GM18505 (cell line): Measurements from ENCODE around the gene FSTL3.
"Not testable (repeated sequence)": the region's sequence is repeated elsewhere in the genome, so short reads cannot be mapped to it uniquely, and the experiment has no call there.

Experiments used
- ATAC-seq: cut with Tn5 transposase; IDR thresholded peaks from one replicate; pipeline ENCODE4 v1.9.1; 2021; ENCODE audit not compliant: unreplicated experiment
- POLR2A ChIP-seq: IDR thresholded peaks from 4 replicates; pipeline ENCODE4 v1.6.1; 2011; ENCODE audit warnings: borderline replicate concordance; ENCODE audit not compliant: insufficient read depth, insufficient read length; ENCODE audit errors: extremely low read depth

The FSTL3 gene

DNA sequence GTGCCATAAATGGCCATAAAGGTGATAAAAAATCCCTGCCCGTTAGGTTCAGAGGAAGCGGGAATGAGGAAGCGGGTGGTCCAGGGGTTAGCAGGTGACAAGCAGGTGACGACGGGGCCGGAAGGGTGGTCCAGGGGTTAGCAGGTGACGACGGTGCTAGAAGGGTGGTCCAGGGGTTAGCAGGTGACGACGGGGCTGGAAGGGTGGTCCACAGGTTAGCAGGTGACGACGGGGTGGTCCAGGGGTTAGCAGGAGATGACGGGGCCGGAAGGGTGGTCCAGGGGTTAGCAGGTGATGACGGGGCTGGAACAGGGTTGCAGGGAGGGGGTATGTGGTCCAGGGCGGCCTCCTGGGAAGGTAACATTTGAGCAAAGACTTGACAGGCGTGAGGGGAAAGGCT, 12.8 kb downstream of the FSTL3 start:
- no peak for TF ChIP-seq POLR2A
- ATAC-seq, result no peak

DNA sequence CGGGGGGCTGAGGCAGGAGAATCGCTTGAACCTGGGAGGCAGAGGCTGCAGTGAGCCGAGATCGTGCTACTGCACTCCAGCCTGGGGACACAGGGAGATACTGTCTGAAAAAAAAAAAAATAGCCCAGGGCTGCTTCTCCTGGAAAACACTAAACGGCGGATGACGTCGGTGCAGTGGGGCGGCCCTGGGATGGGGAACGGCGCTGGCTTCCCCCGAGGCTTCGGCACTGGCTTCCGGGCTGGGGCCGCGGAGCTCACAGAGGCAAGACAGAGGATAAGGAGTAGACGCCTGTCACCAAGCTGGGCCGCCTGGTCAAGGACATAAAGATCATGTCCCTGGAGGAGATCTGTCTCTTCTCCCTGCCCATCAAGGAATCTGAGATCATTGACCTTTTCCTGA, 14.0 kb downstream of the FSTL3 start:
- no peak for ATAC-seq
- no peak for TF ChIP-seq POLR2A

DNA sequence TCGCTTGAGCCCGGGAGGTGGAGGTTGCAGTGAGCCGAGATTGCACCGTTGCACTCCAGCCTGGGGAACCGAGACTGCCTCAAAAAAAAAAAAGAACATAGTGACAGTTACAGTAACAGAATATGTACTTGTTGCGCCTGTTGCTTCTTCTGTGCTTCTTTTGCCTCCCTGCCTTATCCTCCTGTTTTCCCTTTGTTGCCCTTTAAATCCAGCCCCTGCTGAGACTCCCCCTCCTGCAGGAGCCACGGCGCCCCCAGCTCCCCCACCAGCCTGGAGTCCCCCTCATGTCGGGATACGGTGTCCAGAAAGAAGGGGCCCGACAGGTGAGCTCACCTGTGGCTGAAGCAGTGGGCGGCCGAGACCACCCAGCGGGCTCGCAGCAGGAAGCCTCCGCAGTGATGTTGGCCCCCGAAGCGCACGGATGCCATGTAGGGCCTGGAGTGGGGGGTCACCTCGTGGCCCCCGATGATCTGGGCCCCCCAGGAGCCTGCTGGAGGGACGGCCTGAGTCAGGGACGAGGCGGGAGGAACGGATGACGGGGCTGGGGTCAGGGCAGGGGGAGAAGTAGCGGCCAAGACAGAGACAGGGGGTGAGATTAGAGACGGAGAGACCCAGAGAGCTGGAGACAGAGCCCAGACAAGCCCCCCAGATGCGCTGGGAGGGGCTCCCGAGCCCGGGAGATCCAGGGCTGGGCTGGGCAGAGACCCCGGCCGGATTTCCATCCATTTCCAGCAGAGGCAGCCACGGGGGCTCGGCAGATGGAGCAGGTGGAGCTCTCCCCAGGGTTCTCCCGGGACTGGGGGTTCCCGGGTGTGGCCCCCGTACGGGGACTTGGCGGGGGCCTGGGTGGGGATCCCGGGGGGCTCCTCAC, 18.5 kb downstream of the FSTL3 start:
- no peak for ATAC-seq
- no peak for TF ChIP-seq POLR2A

DNA sequence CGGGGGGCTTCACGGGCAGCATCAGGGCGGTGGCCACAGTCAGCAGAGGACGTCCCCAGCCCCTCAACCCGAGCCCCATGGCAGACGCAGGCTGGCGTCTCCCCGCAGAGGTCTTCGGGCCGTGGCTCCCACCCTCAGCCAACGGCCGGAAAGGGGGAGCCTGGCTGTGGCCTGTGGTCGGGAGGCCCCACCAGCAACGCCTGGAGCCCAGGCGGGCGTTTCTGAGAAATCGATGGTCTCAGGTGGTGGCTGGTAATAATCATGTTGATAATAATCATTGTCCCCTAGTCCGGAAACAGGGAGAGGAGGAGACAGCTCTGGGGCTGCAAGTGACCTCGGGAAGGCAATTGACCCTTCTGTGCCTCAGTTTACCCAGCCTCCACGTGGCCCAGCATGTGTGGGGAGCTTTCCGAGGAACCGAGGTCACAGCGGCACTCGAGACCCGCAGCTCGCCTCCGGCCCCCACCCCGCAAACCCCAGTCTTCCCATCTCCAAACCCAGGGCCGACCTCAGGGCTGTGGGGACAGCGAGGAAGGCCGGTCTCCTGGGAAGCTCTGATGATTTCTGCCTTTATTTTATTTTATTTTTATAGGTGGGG, 19.3 kb downstream of the FSTL3 start, which contains the start of gene PRSS57:
PRSS57 (minus strand) TSS at position 101 of the 598 bp plus-strand sequence; CDS start at position 79, 22 bp downstream.
- TF ChIP-seq POLR2A, result no peak
- ATAC-seq, result no peak

DNA sequence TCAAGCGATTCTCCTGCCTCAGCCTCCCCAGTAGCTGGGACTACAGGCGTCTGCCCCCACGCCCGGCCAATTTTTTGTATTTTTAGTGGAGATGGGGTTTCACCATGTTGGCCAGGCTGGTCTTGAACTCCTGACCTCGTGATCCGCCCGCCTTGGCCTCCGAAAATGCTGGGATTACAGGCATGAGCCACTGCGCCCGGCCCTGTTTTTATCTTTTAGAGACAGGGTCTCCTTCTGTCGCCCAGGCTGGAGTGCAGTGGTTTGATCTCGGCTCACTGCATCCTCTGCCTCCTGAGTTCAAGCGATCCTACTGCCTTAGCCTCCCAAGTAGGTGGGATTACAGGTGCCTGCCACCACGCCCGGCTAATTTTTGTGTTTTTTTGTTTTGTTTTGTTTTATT, 22.3 kb downstream of the FSTL3 start:
- not testable (repeated sequence) for ATAC-seq

DNA sequence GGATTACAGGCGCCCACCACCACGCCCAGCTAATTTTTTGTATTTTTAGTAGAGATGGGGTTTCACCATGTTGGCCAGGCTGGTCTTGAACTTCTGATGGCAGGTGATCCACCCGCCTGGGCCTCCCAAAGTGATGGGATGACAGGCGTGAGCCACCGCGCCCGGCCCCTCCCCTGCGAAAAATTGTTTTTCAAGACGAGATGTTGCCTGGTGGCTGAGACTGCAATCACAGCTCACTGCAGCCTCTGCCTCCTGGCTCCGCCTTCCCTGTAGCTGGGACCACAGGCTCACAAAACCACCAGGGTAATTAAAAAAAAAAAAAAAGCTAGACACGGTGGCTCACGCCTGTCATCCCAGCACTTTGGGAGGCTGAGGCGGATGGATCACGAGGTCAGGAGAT, 23.7 kb downstream of the FSTL3 start:
- ATAC-seq, result not testable (repeated sequence)

DNA sequence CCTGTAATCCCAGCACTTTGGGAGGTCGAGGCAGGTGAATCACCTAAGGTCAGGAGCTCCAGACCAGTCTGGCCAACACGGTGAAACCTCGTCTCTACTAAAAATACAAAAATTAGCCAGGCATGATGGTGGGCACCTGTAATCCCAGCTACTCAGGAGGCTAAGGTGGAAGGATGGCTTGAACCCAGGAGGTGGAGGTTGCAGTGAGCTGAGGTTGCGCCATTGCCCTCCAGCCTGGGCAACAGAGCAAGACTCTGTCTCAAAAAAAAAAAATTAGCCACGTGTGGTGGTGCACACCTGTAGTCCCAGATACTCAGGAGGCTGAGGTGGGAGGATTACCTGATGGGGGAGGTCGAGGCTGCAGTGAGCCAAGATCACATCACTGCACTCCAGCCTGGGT, 26.7 kb downstream of the FSTL3 start:
- ATAC-seq, result not testable (repeated sequence)

DNA sequence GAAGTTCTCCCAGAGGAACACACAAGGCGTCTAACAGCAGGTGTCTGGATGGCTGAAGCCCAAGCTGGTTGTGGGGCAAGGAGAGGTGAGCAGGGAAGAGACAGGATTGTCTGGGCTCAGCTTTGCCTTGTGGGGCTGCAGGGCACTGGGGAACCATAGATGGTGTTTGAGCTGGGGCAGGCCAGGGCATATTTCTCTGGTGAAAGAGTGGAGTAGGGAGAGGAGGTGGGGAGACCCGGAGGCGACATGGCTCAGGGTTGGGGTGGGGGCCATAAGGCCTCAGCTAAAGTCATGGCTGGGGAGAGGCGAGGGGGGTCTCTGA, 27.1 kb downstream of the FSTL3 start:
- no peak for ATAC-seq
- no peak for TF ChIP-seq POLR2A

DNA sequence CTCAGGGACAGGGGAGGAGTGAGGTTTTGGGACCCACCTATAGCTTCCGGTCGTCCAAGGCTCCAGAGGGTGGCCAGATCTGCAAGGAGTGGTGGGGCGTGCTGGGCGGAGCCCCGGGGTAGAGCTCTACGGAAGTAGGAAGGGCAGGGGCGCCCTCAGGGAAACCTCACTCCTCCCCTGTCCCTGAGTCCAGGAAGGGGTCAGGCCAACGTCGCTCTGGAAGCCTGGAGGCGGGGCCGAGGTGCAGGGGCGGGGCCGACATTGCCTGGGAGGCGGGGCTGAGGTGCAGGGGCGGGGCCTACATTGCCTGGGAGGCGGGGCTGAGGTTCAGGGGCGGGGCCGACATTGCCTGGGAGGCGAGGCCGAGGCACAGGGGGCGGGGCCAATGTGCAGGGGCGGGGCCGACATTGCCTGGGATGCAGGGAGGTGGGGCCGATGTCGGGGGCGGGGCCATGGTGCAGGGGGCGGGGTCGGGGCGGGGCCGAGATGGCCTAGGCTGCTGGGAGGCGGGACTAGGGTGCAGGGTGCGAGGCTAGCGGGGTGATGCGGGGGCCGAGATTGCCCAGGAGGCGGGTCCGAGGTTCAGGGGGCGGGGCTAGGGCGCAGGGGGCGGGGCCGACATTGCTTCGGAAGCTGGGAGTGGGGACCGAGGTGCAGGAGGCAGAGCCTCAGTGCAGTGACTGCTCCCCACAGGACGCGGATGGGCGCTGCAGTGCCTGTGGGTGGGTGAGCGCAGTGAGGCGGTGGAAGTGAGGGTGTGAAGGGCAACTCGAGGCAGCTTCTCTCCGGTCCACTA, 27.7 kb downstream of the FSTL3 start:
- TF ChIP-seq POLR2A, result no peak
- no peak for ATAC-seq

DNA sequence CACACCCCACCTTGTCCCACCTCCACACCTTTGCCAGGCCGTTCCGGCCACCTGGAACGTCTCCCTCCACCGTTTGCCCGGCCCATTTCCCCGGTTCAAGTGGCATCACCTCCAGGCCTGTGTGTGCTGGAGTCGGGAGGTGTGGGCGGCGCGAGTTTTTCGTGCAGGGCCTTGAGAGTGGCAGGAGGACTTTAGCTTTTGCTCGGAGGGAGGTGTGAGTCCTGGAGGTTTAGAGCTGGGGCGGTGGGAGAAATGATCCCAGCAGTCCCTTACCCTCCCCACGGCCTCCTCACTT, 28.2 kb downstream of the FSTL3 start:
- ATAC-seq, result no peak

DNA sequence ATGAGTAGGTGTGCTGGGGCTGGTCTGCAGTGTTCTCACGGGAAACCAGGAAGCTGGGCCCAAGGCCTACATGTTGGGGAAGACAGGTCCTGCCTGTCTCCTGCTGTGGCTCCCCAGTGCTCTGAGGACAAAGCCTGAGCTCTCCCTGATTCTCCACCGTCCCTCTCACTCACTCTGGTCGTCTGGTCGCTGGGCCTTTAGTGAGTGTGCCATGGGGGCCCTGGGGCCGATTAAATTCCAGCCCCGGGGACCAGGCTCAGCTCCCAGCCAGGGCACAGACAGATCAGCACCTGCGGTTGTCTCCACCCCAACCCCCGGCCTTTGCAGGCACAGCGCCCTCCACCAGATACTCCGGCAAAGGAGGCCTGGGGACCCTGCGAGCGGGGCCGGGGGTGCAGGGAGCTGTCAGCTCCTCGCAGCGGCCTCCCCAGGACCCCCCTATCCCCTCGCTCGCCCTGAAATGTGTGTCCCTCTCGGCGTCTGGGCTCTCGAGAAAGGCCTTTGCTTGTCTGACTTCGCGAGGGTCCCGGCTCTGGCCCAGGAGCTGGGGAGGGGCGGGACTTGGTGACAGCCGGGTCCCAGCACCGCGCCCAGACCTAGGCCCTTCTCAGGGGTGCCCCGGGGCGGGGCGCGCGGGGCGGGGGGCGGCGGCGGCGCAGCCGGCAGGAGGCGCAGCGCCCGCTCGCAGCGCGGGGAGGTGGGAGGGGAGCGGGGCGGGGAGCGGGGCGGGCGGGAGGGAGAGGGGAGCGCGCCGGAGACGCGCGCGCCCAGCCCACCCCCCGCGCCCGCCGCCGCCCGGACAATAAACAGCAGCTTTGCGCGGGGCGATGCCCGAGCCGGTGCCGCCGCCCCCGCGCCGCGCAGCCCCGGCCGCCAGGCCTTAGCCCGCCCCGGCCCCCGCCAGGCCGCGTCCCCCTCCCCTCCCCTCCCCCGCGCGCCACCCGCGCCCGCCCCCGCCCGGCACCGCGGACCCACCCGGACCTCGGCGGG, 32.3 kb downstream of the FSTL3 start, which contains the start of gene PALM:
PALM (plus strand) TSS at position 782 of the 990 bp plus-strand sequence. CDS start 212 bp downstream, outside the sequence.
- ATAC-seq, result no peak
- no peak for TF ChIP-seq POLR2A

More for the DNA sequence above, 28.2 kb downstream of the FSTL3 start:
- TF ChIP-seq POLR2A, result no peak

DNA sequence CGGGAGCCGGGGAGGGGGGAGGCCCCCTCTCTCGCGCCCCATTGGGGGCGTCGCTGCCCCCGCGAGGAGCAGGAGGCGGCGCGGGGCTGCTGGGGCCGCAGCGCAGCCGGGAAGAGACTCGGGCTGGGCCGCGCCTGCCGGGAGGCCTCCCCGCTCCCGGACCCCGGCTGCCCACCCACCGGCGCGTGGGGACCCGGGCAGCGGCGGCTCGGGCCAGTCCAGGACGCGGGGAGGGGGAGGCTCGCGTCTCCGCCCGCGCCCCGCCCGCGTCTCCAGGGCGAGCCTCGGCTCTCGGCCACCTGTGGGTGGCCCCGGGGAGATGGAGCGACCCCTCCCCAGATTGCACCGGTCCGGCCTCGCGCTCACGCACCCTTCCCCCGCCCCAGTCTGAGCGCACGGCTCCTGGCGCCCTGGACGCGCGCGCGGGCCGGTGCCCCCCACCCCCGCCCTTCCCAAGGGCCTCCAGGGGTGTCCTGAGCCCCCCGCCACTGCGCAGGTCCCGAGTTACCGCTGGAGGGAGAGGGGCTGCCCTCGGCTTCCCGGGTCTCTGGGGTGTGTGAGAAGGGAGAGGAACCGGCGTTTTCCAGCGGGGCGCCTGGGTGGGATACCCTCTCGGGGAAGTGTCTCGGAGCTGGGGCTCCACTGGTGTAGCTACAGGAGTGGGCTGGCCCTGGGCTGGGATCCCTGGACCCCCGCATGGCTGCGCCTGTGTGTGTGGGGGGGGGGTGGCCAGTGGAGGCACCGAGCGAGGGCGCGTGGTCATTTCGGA, 33.2 kb downstream of the FSTL3 start:
- ATAC-seq, result no peak

DNA sequence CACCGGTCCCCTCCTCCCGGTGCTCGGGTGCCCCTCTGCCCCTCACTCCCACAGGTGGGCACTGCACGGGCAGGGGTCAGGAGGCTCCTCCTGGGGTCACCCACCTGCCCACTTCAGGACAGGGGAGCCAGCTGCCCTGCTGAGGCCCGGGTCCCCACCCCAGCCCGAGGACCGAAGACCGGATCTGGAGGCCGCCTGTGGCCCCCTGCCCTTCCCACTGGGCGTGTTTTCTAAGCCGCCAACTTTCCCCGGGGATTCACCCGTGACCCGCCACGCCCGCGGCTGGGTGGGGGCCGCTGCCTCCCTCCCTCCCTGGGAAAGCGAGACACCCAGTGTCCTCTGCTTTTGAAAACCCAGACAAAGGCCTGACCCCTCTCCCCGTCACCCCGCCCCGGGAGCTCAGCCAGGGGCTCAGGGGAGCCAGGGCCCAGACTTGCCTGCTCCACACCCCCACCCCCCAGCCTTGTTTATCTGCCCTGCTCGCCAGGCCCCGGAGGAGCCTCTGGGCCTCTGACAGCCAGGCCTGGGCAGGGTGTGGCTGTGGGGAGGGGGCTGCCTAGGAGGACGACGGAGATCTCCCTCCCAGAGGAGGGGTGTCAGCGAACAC, 33.9 kb downstream of the FSTL3 start:
- ATAC-seq, result no peak
- TF ChIP-seq POLR2A, result no peak

More for the DNA sequence above, 33.2 kb downstream of the FSTL3 start:
- TF ChIP-seq POLR2A, result no peak
